AG04450 (cell line): ENCODE results near the gene DOHH. TPM values are rescaled to one million over a fixed set of nuclear protein-coding genes. Genes with fewer than 3 reads are reported as not detected.

ENCODE experiments used
- CTCF ChIA-PET: fragments of 300-600, 350-600 bp; formaldehyde crosslinking; extraction: SDS; loops from one replicate; lab custom pipeline; 2022; ENCODE audit warnings: antibody characterized with exemption, inconsistent platforms; lab: Charles Lee
- POLR2A ChIA-PET: fragments of 350-600 bp; formaldehyde crosslinking; extraction: SDS; loops from one replicate; lab custom pipeline; 2021; ENCODE audit warnings: antibody characterized with exemption, inconsistent platforms; lab: Yijun Ruan, JAX
- DNase-seq: peaks from one replicate; pipeline ENCODE4 v3.0.0-alpha.2; 2011; ENCODE audit warnings: low read depth, low spot score
- H3K27ac ChIP-seq: one replicate; pipeline ENCODE4 v1.5.1; 2012; ENCODE audit warnings: low read depth, low read length, control low read depth
- H3K27me3 ChIP-seq: one replicate; pipeline ENCODE4 v1.6.0; 2012; ENCODE audit warnings: low read length; ENCODE audit not compliant: control insufficient read depth, insufficient read depth
- H3K4me3 ChIP-seq: 2 replicates; pipeline ENCODE4 v1.5.1; 2011; ENCODE audit warnings: mild to moderate bottlenecking, low read depth, low read length, control low read depth
- H3K9me3 ChIP-seq: 2 replicates; pipeline ENCODE4 v1.5.1; 2012; ENCODE audit warnings: low read length; ENCODE audit not compliant: control insufficient read depth, insufficient read depth
- polyA plus RNA-seq: library from polyadenylated mRNA; depleted of rRNA; stranded (reverse); fragments of >200 nt; gene quantifications from 2 replicates; pipeline ENCODE4 v1.2.3, GENCODE V29; 2011
- TF ChIP-seq, protein P1 (sequence below): IDR thresholded peaks from 2 replicates; pipeline ENCODE4 v1.5.1; 2011; ENCODE audit warnings: low read depth, low read length, control low read depth, inconsistent platforms

The DOHH gene
- polyA plus RNA-seq, 1 experiment, result 3.4 TPM

DNA sequence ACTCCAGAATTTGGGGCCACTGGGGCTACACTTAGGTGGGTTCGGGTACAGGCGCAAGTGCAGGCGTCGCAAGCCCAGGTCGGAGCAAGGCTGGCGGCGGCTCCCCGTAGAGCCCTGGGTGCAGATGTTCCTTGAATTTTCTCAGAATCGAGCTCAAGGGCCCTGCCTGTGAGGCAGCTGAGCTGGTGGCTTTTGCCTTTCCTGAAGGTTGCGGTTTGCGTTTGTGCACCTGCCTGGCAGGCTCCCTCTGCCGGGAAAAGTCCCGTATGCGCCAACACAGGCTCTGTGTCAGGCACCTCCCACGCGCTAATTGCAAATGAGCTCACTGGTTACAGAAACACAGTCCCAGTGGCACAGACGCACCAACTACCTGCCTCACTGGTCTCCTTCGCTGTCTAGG, 5.9 kb downstream of the DOHH start:
- H3K4me3 ChIP-seq, result no peak overlapping the region
- DNase-seq, result no peak
- ChIA-PET CTCF (interaction anchor here (1.2 to 2.2 kb wide), 2 partner anchors 10 to 190 kb away, joined by 4 to 11 read pairs; no protein-coding TSS in a partner anchor), POLR2A (interaction anchor here (0.6 to 0.8 kb wide), 4 partner anchors 24 to 939 kb away, joined by 5 to 13 read pairs (median 6); no protein-coding TSS in a partner anchor)
- TF ChIP-seq, protein P1, sequence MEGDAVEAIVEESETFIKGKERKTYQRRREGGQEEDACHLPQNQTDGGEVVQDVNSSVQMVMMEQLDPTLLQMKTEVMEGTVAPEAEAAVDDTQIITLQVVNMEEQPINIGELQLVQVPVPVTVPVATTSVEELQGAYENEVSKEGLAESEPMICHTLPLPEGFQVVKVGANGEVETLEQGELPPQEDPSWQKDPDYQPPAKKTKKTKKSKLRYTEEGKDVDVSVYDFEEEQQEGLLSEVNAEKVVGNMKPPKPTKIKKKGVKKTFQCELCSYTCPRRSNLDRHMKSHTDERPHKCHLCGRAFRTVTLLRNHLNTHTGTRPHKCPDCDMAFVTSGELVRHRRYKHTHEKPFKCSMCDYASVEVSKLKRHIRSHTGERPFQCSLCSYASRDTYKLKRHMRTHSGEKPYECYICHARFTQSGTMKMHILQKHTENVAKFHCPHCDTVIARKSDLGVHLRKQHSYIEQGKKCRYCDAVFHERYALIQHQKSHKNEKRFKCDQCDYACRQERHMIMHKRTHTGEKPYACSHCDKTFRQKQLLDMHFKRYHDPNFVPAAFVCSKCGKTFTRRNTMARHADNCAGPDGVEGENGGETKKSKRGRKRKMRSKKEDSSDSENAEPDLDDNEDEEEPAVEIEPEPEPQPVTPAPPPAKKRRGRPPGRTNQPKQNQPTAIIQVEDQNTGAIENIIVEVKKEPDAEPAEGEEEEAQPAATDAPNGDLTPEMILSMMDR, result no peak
- H3K27ac ChIP-seq, result no peak overlapping the region
- H3K9me3 ChIP-seq, result no peaks in the 10 kb centered on the region; the same call in 1 of the 2 replicates
- H3K27me3 ChIP-seq, result no peaks in the 10 kb centered on the region

DNA sequence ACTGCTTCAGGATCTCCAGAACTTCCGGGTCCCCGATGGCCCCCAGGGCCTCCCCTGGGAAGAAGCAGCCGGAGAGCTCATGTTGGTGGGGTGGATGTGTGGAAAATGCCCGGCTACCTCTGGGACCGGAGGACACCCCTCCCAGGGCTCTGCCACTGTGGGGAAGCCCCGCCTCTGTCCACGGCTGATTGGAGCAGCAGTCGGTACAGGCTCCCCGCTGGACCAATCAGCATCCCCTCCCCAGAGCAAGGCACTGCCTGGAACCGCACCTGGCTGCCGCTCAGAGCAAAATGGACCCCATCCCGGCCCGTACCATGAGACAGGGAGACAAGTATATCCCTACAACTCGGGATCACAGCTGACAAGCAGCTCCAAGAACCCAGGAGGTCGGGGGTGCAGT, 6.4 kb downstream of the DOHH start:
- TF ChIP-seq, protein P1, result no peak
- Histone ChIP-seq H3K27me3 (no peaks in the 10 kb centered on the region), H3K27ac (no peak overlapping the region), H3K9me3 (no peaks in the 10 kb centered on the region; the same call in 1 of the 2 replicates), H3K4me3 (no peak overlapping the region)
- ChIA-PET CTCF (interaction anchor here (1.2 to 2.2 kb wide), 2 partner anchors 9 to 189 kb away, joined by 4 to 11 read pairs; no protein-coding TSS in a partner anchor), POLR2A (interaction anchor here (0.6 to 0.8 kb wide), 2 partner anchors 24 to 159 kb away, joined by 6 to 13 read pairs; no protein-coding TSS in a partner anchor)
- no peak for DNase-seq

DNA sequence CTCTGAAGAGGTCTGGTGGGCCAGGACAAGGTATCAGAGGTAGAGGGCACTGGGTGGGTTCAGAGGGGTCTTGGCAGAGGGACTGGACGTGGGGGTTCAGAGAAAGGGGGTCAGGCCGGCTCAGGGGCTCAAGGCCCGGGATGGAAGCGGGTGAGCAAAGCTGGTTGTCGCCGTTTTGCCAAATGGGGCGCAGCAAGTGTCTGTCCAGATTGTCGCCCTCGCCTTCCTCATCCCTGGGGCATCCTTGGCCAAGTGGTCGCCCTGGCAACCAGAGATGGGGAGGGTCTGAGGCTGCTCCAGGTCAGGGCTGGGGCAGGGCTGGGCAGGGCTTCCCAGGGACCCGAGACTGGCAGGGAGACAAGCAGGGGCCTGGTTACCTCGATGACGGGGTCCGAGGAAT, 6.8 kb downstream of the DOHH start:
- TF ChIP-seq, protein P1, result no peak
- H3K9me3 ChIP-seq, result no peaks in the 10 kb centered on the region; the same call in 1 of the 2 replicates
- H3K27me3 ChIP-seq, result no peaks in the 10 kb centered on the region
- no peak overlapping the region for H3K4me3 ChIP-seq
- H3K27ac ChIP-seq, result no peak overlapping the region
- ChIA-PET CTCF (interaction anchor here (2.2 kb wide), 1 partner anchor 9 kb away, joined by 11 read pairs; no protein-coding TSS in a partner anchor), POLR2A (no interaction called here)
- DNase-seq, result no peak

DNA sequence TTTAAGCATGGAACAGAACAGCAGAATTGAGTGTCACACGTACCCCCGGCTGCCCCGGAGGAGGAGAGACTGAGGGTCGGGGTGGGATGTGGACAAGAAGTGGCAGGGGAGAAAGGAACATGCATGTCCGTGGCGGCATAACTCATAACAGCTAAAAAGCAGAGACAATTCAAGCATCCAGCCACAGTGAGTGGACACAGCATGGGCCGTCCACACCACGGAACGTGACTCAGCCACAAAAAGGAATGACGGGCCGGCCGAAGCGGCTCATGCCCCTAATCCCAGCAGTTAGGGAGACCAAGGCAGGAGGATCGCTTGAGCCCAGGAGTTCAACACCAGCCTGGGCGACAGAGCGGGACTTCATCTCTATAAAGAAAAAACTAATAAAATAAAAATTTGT, 7.6 kb downstream of the DOHH start:
- no peak for DNase-seq
- POLR2A ChIA-PET, result no interaction called here
- Histone ChIP-seq H3K27ac (no peak overlapping the region), H3K27me3 (no peaks in the 10 kb centered on the region), H3K4me3 (no peak overlapping the region), H3K9me3 (no peaks in the 10 kb centered on the region; the same call in 1 of the 2 replicates)
- CTCF ChIA-PET, result no interaction called here
- TF ChIP-seq, protein P1, result no peak

DNA sequence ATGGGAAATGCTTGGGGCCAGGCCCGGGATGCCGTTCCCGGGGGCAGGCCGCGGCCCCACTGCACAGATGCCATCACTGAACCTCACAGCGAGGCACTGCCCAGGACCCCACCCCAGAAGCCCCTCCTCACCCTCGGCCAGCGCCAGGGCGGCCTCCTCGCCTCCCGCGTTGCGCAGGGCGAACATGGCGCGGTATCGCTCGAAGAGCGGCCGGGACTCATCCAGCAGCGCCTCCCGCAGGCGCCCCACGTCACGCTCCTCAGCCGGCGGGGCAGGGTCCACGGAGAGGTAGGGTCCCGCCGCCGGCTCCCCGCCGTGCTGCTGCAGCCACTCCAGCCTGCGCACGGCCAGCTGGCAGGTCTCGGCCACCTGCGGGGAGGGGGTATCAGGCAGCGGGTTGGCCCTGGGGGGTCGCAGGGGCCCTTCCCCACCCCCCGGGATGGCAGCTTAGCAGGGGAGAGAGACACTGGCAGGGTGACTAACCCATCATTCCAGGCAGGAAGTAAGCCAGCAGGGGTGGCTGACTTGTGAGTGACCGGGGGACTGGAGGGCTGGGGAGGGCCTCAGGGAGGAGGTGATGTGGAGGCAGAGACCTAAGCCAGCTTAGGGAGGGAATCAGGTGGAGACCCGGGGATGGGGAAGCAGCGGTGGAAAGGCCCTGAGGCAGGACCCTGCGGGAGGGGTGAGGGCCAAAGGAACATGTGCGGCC, 8.2 kb downstream of the DOHH start:
- DNase-seq, result no peak
- CTCF ChIA-PET, result no interaction called here
- Histone ChIP-seq H3K27me3 (no peaks in the 10 kb centered on the region), H3K4me3 (no peak overlapping the region), H3K27ac (no peak overlapping the region), H3K9me3 (no peaks in the 10 kb centered on the region; the same call in 1 of the 2 replicates)
- TF ChIP-seq, protein P1, result no peak
- POLR2A ChIA-PET, result no interaction called here
